ENCODE measurements around the gene PTGFRN. TPM values are rescaled to one million over a fixed set of nuclear protein-coding genes. Genes with fewer than 3 reads are reported as not detected.

PTGFRN gene
- total RNA-seq, 2 donors from 2014 or later: 0.94 to 1.3 TPM

GRCh38 chr1:117017648-117018047, 107.9 kb downstream of the PTGFRN start:
- H3K4me1 Mint-ChIP-seq: no peaks in the 10 kb centered on the region
- peaks cover 2% of the 10 kb centered on the region for H3K36me3 Mint-ChIP-seq (ENCODE audit: low read depth)
- no peak overlapping the region for H3K4me3 Mint-ChIP-seq
- H3K27me3 Mint-ChIP-seq: peaks cover 14% of the 10 kb centered on the region
- H3K9me3 ChIP-seq (ENCODE audit: control insufficient read depth, low read length, poor library complexity, severe bottlenecking): no peaks in the 10 kb centered on the region
- H3K27ac Mint-ChIP-seq: no peak overlapping the region
- no peak for DNase-seq
- ATAC-seq: no peak

GRCh38 chr1:117020526-117021156, 110.9 kb downstream of the PTGFRN start:
- Mint-ChIP-seq H3K4me1 (no peaks in the 10 kb centered on the region), H3K36me3 (ENCODE audit: low read depth) (peaks cover 5% of the 10 kb centered on the region)
- ATAC-seq: no peak

GRCh38 chr1:117022114-117022513, 112.4 kb downstream of the PTGFRN start:
- Mint-ChIP-seq H3K27me3 (peaks cover 13% of the 10 kb centered on the region), H3K36me3 (ENCODE audit: low read depth) (peaks cover 5% of the 10 kb centered on the region), H3K4me3 (no peak overlapping the region)

More at GRCh38 chr1:117020526-117021156, 110.9 kb downstream of the PTGFRN start:
- H3K27ac Mint-ChIP-seq: no peak overlapping the region
- DNase-seq: no peak
- H3K9me3 ChIP-seq (ENCODE audit: control insufficient read depth, low read length, poor library complexity, severe bottlenecking): no peaks in the 10 kb centered on the region
- H3K27me3 Mint-ChIP-seq: peaks cover 16% of the 10 kb centered on the region
- H3K4me3 Mint-ChIP-seq: no peak overlapping the region

GRCh38 chr1:117025568-117025967, 115.9 kb downstream of the PTGFRN start:
- peaks cover 2% of the 10 kb centered on the region for H3K36me3 Mint-ChIP-seq (ENCODE audit: low read depth)
- ATAC-seq: no peak

More at GRCh38 chr1:117022114-117022513, 112.4 kb downstream of the PTGFRN start:
- H3K27ac Mint-ChIP-seq: no peak overlapping the region
- no peaks in the 10 kb centered on the region for H3K9me3 ChIP-seq (ENCODE audit: control insufficient read depth, low read length, poor library complexity, severe bottlenecking)
- DNase-seq (no peak), ATAC-seq (no peak)
- peaks cover 2% of the 10 kb centered on the region for H3K4me1 Mint-ChIP-seq

GRCh38 chr1:117026361-117026760, 116.6 kb downstream of the PTGFRN start:
- H3K27me3 Mint-ChIP-seq: peaks cover 7% of the 10 kb centered on the region
- H3K36me3 Mint-ChIP-seq (ENCODE audit: low read depth): peaks cover 2% of the 10 kb centered on the region
- no peak overlapping the region for H3K27ac Mint-ChIP-seq
- no peak for DNase-seq
- H3K9me3 ChIP-seq (ENCODE audit: control insufficient read depth, low read length, poor library complexity, severe bottlenecking): no peaks in the 10 kb centered on the region
- H3K4me3 Mint-ChIP-seq: no peak overlapping the region
- peaks cover 2% of the 10 kb centered on the region for H3K4me1 Mint-ChIP-seq
- no peak for ATAC-seq

More at GRCh38 chr1:117025568-117025967, 115.9 kb downstream of the PTGFRN start:
- Mint-ChIP-seq H3K27ac (no peak overlapping the region), H3K4me1 (peaks cover 2% of the 10 kb centered on the region), H3K27me3 (peaks cover 13% of the 10 kb centered on the region), H3K4me3 (no peak overlapping the region)
- no peaks in the 10 kb centered on the region for H3K9me3 ChIP-seq (ENCODE audit: control insufficient read depth, low read length, poor library complexity, severe bottlenecking)
- DNase-seq: no peak

GRCh38 chr1:117029685-117030084, 120.0 kb downstream of the PTGFRN start:
- Mint-ChIP-seq H3K4me1 (peaks cover 13% of the 10 kb centered on the region), H3K4me3 (no peak overlapping the region), H3K27ac (no peak overlapping the region), H3K36me3 (ENCODE audit: low read depth) (peaks cover under 1% of the 10 kb centered on the region), H3K27me3 (peaks cover 4% of the 10 kb centered on the region)
- no peaks in the 10 kb centered on the region for H3K9me3 ChIP-seq (ENCODE audit: control insufficient read depth, low read length, poor library complexity, severe bottlenecking)
- no peak for ATAC-seq
- DNase-seq: no peak

- H3K36me3 Mint-ChIP-seq (ENCODE audit: low read depth): no peaks in the 10 kb centered on the region
- H3K27ac Mint-ChIP-seq: no peak overlapping the region
- no peak for DNase-seq
- ATAC-seq: no peak
- no peaks in the 10 kb centered on the region for H3K9me3 ChIP-seq (ENCODE audit: control insufficient read depth, low read length, poor library complexity, severe bottlenecking)
- peaks cover 13% of the 10 kb centered on the region for H3K4me1 Mint-ChIP-seq
- H3K27me3 Mint-ChIP-seq: peaks cover 3% of the 10 kb centered on the region
- no peak overlapping the region for H3K4me3 Mint-ChIP-seq
Measured at GRCh38 chr1:117030271-117030877, 120.7 kb downstream of the PTGFRN start.

GRCh38 chr1:117032266-117032665, 122.5 kb downstream of the PTGFRN start:
- Mint-ChIP-seq H3K36me3 (ENCODE audit: low read depth) (no peaks in the 10 kb centered on the region), H3K27me3 (no peaks in the 10 kb centered on the region), H3K4me1 (peaks cover 11% of the 10 kb centered on the region), H3K4me3 (no peak overlapping the region), H3K27ac (no peak overlapping the region)
- H3K9me3 ChIP-seq (ENCODE audit: control insufficient read depth, low read length, poor library complexity, severe bottlenecking): no peaks in the 10 kb centered on the region
- DNase-seq (no peak), ATAC-seq (no peak)

GRCh38 chr1:117032681-117033539, 123.2 kb downstream of the PTGFRN start:
- no peak for ATAC-seq
- no peaks in the 10 kb centered on the region for H3K27me3 Mint-ChIP-seq
- no peak overlapping the region for H3K4me3 Mint-ChIP-seq
- peaks cover 11% of the 10 kb centered on the region for H3K4me1 Mint-ChIP-seq
- no peak for DNase-seq
- H3K9me3 ChIP-seq (ENCODE audit: control insufficient read depth, low read length, poor library complexity, severe bottlenecking): no peaks in the 10 kb centered on the region
- no peaks in the 10 kb centered on the region for H3K36me3 Mint-ChIP-seq (ENCODE audit: low read depth)
- no peak overlapping the region for H3K27ac Mint-ChIP-seq

- Mint-ChIP-seq H3K4me1 (peaks cover 11% of the 10 kb centered on the region), H3K27me3 (no peaks in the 10 kb centered on the region), H3K36me3 (ENCODE audit: low read depth) (no peaks in the 10 kb centered on the region), H3K4me3 (no peak overlapping the region), H3K27ac (no peak overlapping the region)
- DNase-seq: no peak
- no peak for ATAC-seq
- H3K9me3 ChIP-seq (ENCODE audit: control insufficient read depth, low read length, poor library complexity, severe bottlenecking): no peaks in the 10 kb centered on the region
Measured at GRCh38 chr1:117033772-117034171, 124.1 kb downstream of the PTGFRN start.

- Mint-ChIP-seq H3K27me3 (no peaks in the 10 kb centered on the region), H3K27ac (no peak overlapping the region), H3K36me3 (ENCODE audit: low read depth) (peaks cover 3% of the 10 kb centered on the region), H3K4me3 (no peak overlapping the region), H3K4me1 (peaks cover 11% of the 10 kb centered on the region)
- no peaks in the 10 kb centered on the region for H3K9me3 ChIP-seq (ENCODE audit: control insufficient read depth, low read length, poor library complexity, severe bottlenecking)
- ATAC-seq (no peak), DNase-seq (no peak)
Measured at GRCh38 chr1:117034791-117035290, 125.1 kb downstream of the PTGFRN start.

- Mint-ChIP-seq H3K4me3 (no peak overlapping the region), H3K4me1 (peaks cover 11% of the 10 kb centered on the region), H3K36me3 (ENCODE audit: low read depth) (peaks cover 3% of the 10 kb centered on the region), H3K27me3 (no peaks in the 10 kb centered on the region), H3K27ac (no peak overlapping the region)
- DNase-seq: no peak
- H3K9me3 ChIP-seq (ENCODE audit: control insufficient read depth, low read length, poor library complexity, severe bottlenecking): no peaks in the 10 kb centered on the region
- no peak for ATAC-seq
Measured at GRCh38 chr1:117036018-117036461, 126.3 kb downstream of the PTGFRN start.

GRCh38 chr1:117037802-117038201, 128.1 kb downstream of the PTGFRN start:
- Mint-ChIP-seq H3K27ac (no peak overlapping the region), H3K36me3 (ENCODE audit: low read depth) (peaks cover 3% of the 10 kb centered on the region), H3K4me1 (peaks cover 10% of the 10 kb centered on the region), H3K27me3 (no peaks in the 10 kb centered on the region), H3K4me3 (no peak overlapping the region)
- DNase-seq (no peak), ATAC-seq (no peak)
- no peaks in the 10 kb centered on the region for H3K9me3 ChIP-seq (ENCODE audit: control insufficient read depth, low read length, poor library complexity, severe bottlenecking)

Measured in T-helper 17 cell (primary cell).